DND-41 (cell line): ENCODE measurements around the gene AKR1C3.

Experiments
- EZH2 ChIP-seq: IDR thresholded peaks from 3 replicates; pipeline ENCODE4 v1.6.1; 2012; ENCODE audit warnings: borderline replicate concordance, low read depth, mild to moderate bottlenecking, moderate library complexity, low read length, inconsistent platforms; ENCODE audit not compliant: severe bottlenecking
- TF ChIP-seq, protein P1 (sequence below): IDR thresholded peaks from 2 replicates; pipeline ENCODE4 v1.5.1; 2012; ENCODE audit warnings: borderline replicate concordance, low read length, moderate library complexity, mild to moderate bottlenecking; ENCODE audit not compliant: poor library complexity, severe bottlenecking; ENCODE audit errors: extremely low read depth

DNA sequence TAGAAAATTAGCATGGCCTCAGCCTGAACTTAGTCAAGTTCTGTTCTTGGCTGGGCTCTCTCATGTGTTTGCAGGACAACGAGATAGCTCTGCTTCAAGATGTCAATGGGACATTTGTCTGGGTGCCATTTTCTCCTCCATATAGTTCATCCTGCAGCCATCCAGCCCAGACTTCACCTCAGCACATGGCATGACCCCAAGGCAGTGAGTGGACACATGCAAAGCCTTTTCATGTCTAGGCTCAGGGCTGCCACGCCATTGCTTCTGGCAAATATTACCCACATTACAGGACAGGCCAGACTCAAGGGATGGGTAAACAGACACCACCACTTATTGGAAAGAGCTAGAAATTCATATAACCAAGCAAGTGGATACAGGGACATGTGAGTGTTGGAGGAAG lies 9.3 kb downstream of the AKR1C3 start:
- TF ChIP-seq, protein P1, sequence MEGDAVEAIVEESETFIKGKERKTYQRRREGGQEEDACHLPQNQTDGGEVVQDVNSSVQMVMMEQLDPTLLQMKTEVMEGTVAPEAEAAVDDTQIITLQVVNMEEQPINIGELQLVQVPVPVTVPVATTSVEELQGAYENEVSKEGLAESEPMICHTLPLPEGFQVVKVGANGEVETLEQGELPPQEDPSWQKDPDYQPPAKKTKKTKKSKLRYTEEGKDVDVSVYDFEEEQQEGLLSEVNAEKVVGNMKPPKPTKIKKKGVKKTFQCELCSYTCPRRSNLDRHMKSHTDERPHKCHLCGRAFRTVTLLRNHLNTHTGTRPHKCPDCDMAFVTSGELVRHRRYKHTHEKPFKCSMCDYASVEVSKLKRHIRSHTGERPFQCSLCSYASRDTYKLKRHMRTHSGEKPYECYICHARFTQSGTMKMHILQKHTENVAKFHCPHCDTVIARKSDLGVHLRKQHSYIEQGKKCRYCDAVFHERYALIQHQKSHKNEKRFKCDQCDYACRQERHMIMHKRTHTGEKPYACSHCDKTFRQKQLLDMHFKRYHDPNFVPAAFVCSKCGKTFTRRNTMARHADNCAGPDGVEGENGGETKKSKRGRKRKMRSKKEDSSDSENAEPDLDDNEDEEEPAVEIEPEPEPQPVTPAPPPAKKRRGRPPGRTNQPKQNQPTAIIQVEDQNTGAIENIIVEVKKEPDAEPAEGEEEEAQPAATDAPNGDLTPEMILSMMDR: no peak
- TF ChIP-seq EZH2: no peak
